DOHH2 (cell line): ENCODE measurements around the gene ECEL1.

Source experiments
- H3F3A ChIP-seq: fragments of 200-600 bp; sonication (generic), shearing (Covaris generic); 2 replicates; pipeline ENCODE4 v1.6.0; 2016; ENCODE audit warnings: antibody characterized with exemption, mild to moderate bottlenecking; ENCODE audit not compliant: control insufficient read depth, insufficient read depth
- H3K27ac ChIP-seq: fragments of 200-600 bp; sonication (generic); 2 replicates; pipeline ENCODE4 v1.5.1; 2014; ENCODE audit warnings: low read depth, mild to moderate bottlenecking, low read length, moderate library complexity
- H3K27me3 ChIP-seq: fragments of 200-600 bp; sonication (generic); 2 replicates; pipeline ENCODE4 v1.6.1; 2014; ENCODE audit warnings: mild to moderate bottlenecking, low read length, mixed read lengths; ENCODE audit not compliant: control insufficient read depth
- H3K36me3 ChIP-seq: fragments of 200-600 bp; sonication (generic); 2 replicates; pipeline ENCODE4 v1.6.1; 2014; ENCODE audit warnings: mild to moderate bottlenecking, low read length, moderate library complexity, mixed read lengths; ENCODE audit not compliant: control insufficient read depth
- H3K4me1 ChIP-seq: fragments of 200-600 bp; sonication (generic); 2 replicates; pipeline ENCODE4 v1.6.1; 2014; ENCODE audit warnings: mild to moderate bottlenecking, low read length, mixed read lengths; ENCODE audit not compliant: control insufficient read depth
- H3K4me2 ChIP-seq: fragments of 200-600 bp; sonication (generic); 2 replicates; pipeline ENCODE4 v1.6.0; 2014; ENCODE audit warnings: mild to moderate bottlenecking, low read length, moderate library complexity
- H3K4me3 ChIP-seq: fragments of 200-600 bp; sonication (generic); 2 replicates; pipeline ENCODE4 v1.5.1; 2014; ENCODE audit warnings: mild to moderate bottlenecking, low read length, mixed read lengths
- H3K79me2 ChIP-seq: fragments of 200-600 bp; sonication (generic); 2 replicates; pipeline ENCODE4 v1.6.1; 2014; ENCODE audit warnings: mild to moderate bottlenecking, low read length, mixed read lengths; ENCODE audit not compliant: control insufficient read depth
- H3K9me2 ChIP-seq: fragments of 200-600 bp; sonication (generic); replicated peaks from 2 replicates; pipeline ENCODE4 v1.6.1; 2014; ENCODE audit warnings: mild to moderate bottlenecking, low read length, mixed read lengths; ENCODE audit not compliant: control insufficient read depth
- H3K9me3 ChIP-seq: fragments of 200-600 bp; sonication (generic); 2 replicates; pipeline ENCODE4 v1.6.1; 2014; ENCODE audit warnings: antibody characterized with exemption, low read length, mixed read lengths; ENCODE audit not compliant: control insufficient read depth, insufficient read depth
- H4K20me1 ChIP-seq: fragments of 200-600 bp; sonication (generic); 2 replicates; pipeline ENCODE4 v1.6.0; 2014; ENCODE audit warnings: low read depth, mild to moderate bottlenecking, antibody characterized with exemption, low read length, moderate library complexity; ENCODE audit not compliant: control insufficient read depth, insufficient read depth
- EZH2phosphoT487 ChIP-seq: fragments of 200-600 bp; sonication (generic); IDR thresholded peaks from 2 replicates; pipeline ENCODE4 v1.6.1; 2017; ENCODE audit warnings: borderline replicate concordance, mild to moderate bottlenecking, antibody characterized with exemption, low read length, moderate library complexity, mixed read lengths
- TF ChIP-seq, protein P1 (sequence below): fragments of 200-600 bp; sonication (generic); IDR thresholded peaks from one replicate; pipeline ENCODE4 v1.5.1; 2014; ENCODE audit warnings: antibody characterized with exemption, mild to moderate bottlenecking, low read depth, low read length; ENCODE audit not compliant: poor library complexity, severe bottlenecking

ECEL1 gene

GRCh38 chr2:232448304-232448690, 39.3 kb downstream of the ECEL1 start:
- Histone ChIP-seq H3K4me2 (no peak overlapping the region), H3K4me3 (no peak overlapping the region), H3K27me3 (no peaks in the 10 kb centered on the region), H3F3A (peaks cover 2% of the 10 kb centered on the region; the same call in 1 of the 2 replicates), H3K79me2 (no peaks in the 10 kb centered on the region), H3K27ac (no peak overlapping the region), H3K9me3 (no peaks in the 10 kb centered on the region), H3K9me2 (no peaks in the 10 kb centered on the region), H4K20me1 (no peaks in the 10 kb centered on the region), H3K4me1 (peaks cover 32% of the 10 kb centered on the region), H3K36me3 (no peaks in the 10 kb centered on the region)
- TF ChIP-seq EZH2phosphoT487, result no peak
- TF ChIP-seq, protein P1, sequence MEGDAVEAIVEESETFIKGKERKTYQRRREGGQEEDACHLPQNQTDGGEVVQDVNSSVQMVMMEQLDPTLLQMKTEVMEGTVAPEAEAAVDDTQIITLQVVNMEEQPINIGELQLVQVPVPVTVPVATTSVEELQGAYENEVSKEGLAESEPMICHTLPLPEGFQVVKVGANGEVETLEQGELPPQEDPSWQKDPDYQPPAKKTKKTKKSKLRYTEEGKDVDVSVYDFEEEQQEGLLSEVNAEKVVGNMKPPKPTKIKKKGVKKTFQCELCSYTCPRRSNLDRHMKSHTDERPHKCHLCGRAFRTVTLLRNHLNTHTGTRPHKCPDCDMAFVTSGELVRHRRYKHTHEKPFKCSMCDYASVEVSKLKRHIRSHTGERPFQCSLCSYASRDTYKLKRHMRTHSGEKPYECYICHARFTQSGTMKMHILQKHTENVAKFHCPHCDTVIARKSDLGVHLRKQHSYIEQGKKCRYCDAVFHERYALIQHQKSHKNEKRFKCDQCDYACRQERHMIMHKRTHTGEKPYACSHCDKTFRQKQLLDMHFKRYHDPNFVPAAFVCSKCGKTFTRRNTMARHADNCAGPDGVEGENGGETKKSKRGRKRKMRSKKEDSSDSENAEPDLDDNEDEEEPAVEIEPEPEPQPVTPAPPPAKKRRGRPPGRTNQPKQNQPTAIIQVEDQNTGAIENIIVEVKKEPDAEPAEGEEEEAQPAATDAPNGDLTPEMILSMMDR, result no peak

DNA sequence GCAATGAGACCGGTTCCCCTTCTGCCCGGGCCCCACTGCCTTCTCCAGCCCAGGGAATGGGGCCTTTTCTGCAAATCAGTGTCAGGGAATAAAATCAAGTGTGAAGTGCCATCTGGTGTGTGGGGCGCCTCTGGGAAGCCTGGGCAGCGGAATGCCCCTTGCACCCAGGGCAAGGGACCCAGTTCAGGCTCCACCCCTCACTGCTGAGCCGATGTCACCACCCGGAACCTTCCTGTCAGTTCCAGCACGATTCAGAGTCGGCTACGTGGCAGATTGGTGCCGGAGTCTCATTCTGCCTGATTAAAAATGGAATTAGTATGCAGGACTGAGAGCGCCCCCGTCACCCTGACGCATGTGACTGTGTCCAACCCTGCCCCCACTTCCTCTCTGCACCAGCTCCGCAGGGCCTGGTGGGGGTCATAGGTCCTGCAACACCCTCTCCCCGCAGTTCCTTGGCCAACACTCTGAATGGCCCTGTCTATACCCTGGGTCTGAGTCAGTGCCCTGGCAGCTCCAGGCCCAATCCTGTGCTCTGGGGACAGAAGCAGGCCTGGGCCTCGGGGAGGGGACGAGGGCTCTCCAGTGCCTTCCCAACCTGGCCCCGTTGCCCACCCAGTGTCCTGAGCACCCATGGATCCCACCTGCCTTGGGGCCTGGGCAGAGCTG, 39.9 kb downstream of the ECEL1 start:
- peaks cover 32% of the 10 kb centered on the region for H3K4me1 ChIP-seq
- H4K20me1 ChIP-seq, result no peaks in the 10 kb centered on the region
- no peaks in the 10 kb centered on the region for H3K79me2 ChIP-seq
- no peak overlapping the region for H3K4me3 ChIP-seq
- no peaks in the 10 kb centered on the region for H3K9me2 ChIP-seq
- TF ChIP-seq, protein P1, result no peak
- no peak for TF ChIP-seq EZH2phosphoT487
- H3K36me3 ChIP-seq, result no peaks in the 10 kb centered on the region
- no peaks in the 10 kb centered on the region for H3K27me3 ChIP-seq
- no peaks in the 10 kb centered on the region for H3K9me3 ChIP-seq
- no peak overlapping the region for H3K4me2 ChIP-seq
- H3F3A ChIP-seq, result no peaks in the 10 kb centered on the region
- no peak overlapping the region for H3K27ac ChIP-seq

DNA sequence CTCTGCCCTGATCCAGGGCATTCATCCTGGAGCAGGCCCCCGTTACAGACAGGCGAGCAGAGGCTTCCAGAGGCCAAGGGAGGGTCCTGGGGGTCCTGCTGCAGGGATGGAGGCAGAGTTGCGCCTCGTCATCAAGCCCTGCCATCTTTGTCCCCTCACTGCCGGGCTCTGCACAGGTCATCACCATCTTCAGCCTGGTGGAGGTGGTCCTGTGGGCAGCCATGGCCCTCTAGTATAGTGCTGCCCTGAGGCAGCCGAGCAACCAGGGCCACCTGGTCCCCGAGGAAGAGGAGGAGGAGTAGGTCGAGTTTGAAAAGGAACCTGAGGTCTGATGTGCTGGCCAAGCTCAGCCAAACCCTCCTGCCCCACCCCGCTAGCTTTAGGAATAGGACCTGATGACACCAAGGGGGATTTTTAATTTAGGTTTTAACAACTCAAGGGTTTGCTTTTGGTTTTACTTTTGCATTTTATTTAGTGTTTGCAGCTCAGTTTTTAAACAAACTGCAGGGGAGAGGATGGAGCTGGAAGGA, 40.5 kb downstream of the ECEL1 start:
- Histone ChIP-seq H4K20me1 (no peaks in the 10 kb centered on the region), H3F3A (no peaks in the 10 kb centered on the region), H3K27me3 (no peaks in the 10 kb centered on the region), H3K79me2 (no peaks in the 10 kb centered on the region), H3K27ac (no peak overlapping the region), H3K9me3 (no peaks in the 10 kb centered on the region), H3K9me2 (no peaks in the 10 kb centered on the region), H3K4me1 (peaks cover 32% of the 10 kb centered on the region), H3K36me3 (no peaks in the 10 kb centered on the region), H3K4me3 (no peak overlapping the region), H3K4me2 (no peak overlapping the region)
- TF ChIP-seq, protein P1, result no peak
- TF ChIP-seq EZH2phosphoT487, result no peak
